ENCODE results near the gene TMEM39B. TPM values are rescaled to one million over a fixed set of nuclear protein-coding genes. Genes with fewer than 3 reads are reported as not detected.
"Not testable (repeated sequence)": the region's sequence is repeated elsewhere in the genome, so short reads cannot be mapped to it uniquely, and the experiment has no call there.

The TMEM39B gene
- total RNA-seq, 4 donors from 2014 or later = 6.0 to 7.9 (median 6.9) TPM

- Histone ChIP-seq H3K27me3 (no peaks in the 10 kb centered on the region), H3K36me3 (peaks cover 91% of the 10 kb centered on the region), H3K9me3 (no peaks in the 10 kb centered on the region), H3K4me3 (no peak overlapping the region), H3K27ac (no peak overlapping the region), H3K4me1 (no peaks in the 10 kb centered on the region)
- no peak for DNase-seq (ENCODE audit: low spot score in 2 of 2)
- TF ChIP-seq, protein P1, sequence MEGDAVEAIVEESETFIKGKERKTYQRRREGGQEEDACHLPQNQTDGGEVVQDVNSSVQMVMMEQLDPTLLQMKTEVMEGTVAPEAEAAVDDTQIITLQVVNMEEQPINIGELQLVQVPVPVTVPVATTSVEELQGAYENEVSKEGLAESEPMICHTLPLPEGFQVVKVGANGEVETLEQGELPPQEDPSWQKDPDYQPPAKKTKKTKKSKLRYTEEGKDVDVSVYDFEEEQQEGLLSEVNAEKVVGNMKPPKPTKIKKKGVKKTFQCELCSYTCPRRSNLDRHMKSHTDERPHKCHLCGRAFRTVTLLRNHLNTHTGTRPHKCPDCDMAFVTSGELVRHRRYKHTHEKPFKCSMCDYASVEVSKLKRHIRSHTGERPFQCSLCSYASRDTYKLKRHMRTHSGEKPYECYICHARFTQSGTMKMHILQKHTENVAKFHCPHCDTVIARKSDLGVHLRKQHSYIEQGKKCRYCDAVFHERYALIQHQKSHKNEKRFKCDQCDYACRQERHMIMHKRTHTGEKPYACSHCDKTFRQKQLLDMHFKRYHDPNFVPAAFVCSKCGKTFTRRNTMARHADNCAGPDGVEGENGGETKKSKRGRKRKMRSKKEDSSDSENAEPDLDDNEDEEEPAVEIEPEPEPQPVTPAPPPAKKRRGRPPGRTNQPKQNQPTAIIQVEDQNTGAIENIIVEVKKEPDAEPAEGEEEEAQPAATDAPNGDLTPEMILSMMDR (IDR thresholded peaks at IDR 0.05) = no peak
- TF ChIP-seq POLR2AphosphoS5 (IDR thresholded peaks at IDR 0.05) (no peak), POLR2A (IDR thresholded peaks at IDR 0.05) (no peak), EP300 (IDR thresholded peaks at IDR 0.05) (no peak)
- WGBS = 96% methylated on average over 1 of the region's 1 CpG
These were observed 16.1 kb upstream of the TMEM39B start for GRCh38 chr1:32056598-32056997.

DNA sequence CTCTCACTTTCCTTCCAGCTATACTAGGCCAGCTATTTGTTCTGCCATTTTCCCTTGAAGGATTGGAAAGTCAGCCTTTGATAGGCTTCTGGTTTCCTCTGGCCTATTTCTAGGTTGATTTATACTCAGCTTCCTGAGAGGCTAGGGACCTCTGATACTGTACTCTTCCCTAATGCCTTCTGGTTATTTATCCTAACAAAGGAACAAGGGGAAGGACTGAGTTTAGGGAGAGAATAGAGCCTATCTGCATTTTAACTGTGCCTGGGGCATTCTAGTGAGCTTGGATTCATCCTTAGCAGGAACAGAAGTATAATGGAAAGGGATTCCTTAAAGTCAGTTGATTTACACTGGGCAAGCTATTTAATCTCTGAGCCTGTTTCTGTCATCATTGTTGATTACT lies 11.8 kb upstream of the TMEM39B start:
- Histone ChIP-seq H3K9me3 (no peaks in the 10 kb centered on the region), H3K4me3 (no peak overlapping the region), H3K27ac (no peak overlapping the region), H3K4me1 (peaks cover 14% of the 10 kb centered on the region), H3K36me3 (peaks cover 54% of the 10 kb centered on the region), H3K27me3 (no peaks in the 10 kb centered on the region)
- DNase-seq (ENCODE audit: low spot score in 2 of 2) = no peak
- no peak for TF ChIP-seq POLR2A (IDR thresholded peaks at IDR 0.05)
- no peak for TF ChIP-seq POLR2AphosphoS5 (IDR thresholded peaks at IDR 0.05)
- no peak for TF ChIP-seq EP300 (IDR thresholded peaks at IDR 0.05)
- TF ChIP-seq, protein P1 (IDR thresholded peaks at IDR 0.05) = no peak

DNA sequence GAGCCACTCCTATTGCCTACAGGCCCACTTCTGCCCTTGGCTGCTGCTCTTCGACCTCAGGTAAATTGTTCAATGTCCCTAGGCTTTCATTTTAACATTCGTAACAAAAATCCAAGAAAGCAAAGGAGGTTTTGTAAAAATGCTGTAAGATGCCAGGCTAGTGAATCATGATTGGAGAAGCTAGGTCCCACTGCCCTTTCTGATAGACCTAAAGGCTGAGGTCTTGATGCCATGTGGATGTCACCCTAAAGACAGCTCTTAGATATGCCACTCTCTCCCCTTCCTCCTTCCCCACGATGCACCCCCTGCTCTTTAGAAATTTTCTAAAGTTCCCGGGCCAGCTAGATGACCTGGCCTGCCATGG lies 9.9 kb upstream of the TMEM39B start:
- Histone ChIP-seq H3K27me3 (no peaks in the 10 kb centered on the region), H3K9me3 (no peaks in the 10 kb centered on the region), H3K36me3 (peaks cover 39% of the 10 kb centered on the region), H3K4me1 (peaks cover 29% of the 10 kb centered on the region), H3K27ac (no peak overlapping the region), H3K4me3 (no peak overlapping the region)
- no peak for TF ChIP-seq POLR2A (IDR thresholded peaks at IDR 0.05)
- TF ChIP-seq, protein P1 (IDR thresholded peaks at IDR 0.05) = no peak
- TF ChIP-seq EP300 (IDR thresholded peaks at IDR 0.05) = no peak
- TF ChIP-seq POLR2AphosphoS5 (IDR thresholded peaks at IDR 0.05) = no peak
- DNase-seq (ENCODE audit: low spot score in 2 of 2) = no peak
- WGBS = 64% methylated on average over 4 of the region's 4 CpGs

DNA sequence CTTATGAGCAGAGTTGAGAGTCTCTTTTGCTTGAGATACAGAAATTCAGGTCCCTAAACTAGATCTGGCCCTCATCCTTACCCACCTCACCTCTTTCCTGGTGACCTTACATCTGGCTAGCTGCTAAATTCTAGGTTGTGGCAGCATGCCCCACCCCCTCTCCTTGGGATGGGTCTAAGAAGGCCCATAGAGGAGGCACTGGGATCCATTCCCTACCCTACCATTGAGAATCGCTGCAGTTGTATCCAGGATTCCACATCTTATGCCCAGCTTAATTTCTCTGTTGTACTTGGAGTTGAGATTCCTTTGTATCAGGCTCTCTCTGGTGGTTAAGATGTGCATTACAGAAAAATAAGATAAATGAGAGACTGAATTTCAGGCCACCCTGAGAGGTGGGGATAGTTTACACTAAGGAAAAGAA lies 9.5 kb upstream of the TMEM39B start:
- Histone ChIP-seq H3K27ac (no peak overlapping the region), H3K27me3 (no peaks in the 10 kb centered on the region), H3K36me3 (peaks cover 38% of the 10 kb centered on the region), H3K4me1 (peaks cover 32% of the 10 kb centered on the region), H3K4me3 (no peak overlapping the region), H3K9me3 (no peaks in the 10 kb centered on the region)
- 20% methylated on average over 1 of the region's 1 CpG for WGBS
- TF ChIP-seq EP300 (IDR thresholded peaks at IDR 0.05) (no peak), POLR2A (IDR thresholded peaks at IDR 0.05) (no peak)
- TF ChIP-seq, protein P1 (IDR thresholded peaks at IDR 0.05) = peak; percentile 53 to 73
- peak in 1 of 2 donors; percentile 48 for DNase-seq (ENCODE audit: low spot score in 2 of 2)

- Histone ChIP-seq H3K36me3 (peaks cover 12% of the 10 kb centered on the region), H3K4me1 (peaks cover 41% of the 10 kb centered on the region)
- 65% methylated on average over 21 of the region's 21 CpGs for WGBS
- H3K27me3 ChIP-seq; H3K4me3 ChIP-seq; H3K9me3 ChIP-seq; H3K27ac ChIP-seq; DNase-seq (ENCODE audit: low spot score in 2 of 2): not testable (repeated sequence)
These were observed 6.9 kb upstream of the TMEM39B start for GRCh38 chr1:32065613-32066488.

Data from suprapubic skin (tissue), 4 donors.